HG02759 (cell line): ENCODE results near the gene ONECUT3.
"Not testable (repeated sequence)": the region's sequence is repeated elsewhere in the genome, so short reads cannot be mapped to it uniquely, and the experiment has no call there.

Experiments used
- ATAC-seq: cut with Tn5 transposase; IDR thresholded peaks from one replicate; pipeline ENCODE4 v1.9.1; 2021; ENCODE audit warnings: mild to moderate bottlenecking, moderate library complexity; ENCODE audit not compliant: unreplicated experiment

ONECUT3 gene

DNA sequence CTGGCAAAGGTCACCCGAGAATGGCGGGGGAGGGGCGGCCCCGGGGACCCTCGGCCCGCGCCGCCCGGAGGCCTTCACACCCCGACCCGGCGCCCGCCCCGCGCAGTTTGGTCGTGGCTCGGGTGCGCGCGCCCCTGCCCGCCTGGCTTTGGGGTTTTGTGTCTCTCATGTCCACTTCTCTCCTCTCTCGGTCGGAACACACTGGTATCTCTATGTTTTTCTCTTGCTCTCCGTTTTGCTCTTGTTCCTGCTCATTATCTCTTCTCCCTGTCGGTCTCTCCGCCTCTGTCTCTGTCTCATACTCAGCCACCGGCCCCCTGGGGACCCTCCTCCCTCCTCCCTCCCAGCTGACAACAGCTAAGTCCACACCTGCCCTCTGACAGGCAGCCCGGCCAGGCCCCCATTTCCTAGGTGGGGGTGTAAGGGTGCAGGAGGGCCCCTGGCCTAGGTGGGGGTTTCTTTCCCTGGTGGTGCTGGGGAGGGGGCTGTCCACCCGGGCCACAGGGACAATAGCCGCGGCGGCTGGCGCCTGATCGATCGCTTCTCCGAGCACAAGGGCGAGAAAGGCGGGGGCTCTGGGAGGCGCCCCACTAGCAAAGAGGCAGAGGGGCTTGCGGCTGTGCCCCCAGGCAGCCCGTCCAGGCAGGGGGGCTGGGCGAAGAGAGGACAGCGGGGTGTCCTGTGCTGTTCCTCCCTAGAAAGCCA is 2.3 kb downstream of the ONECUT3 start:
- ATAC-seq: no peak

- ATAC-seq: no peak
Measured at GRCh38 chr19:1756264-1756663, 3.0 kb downstream of the ONECUT3 start.

DNA sequence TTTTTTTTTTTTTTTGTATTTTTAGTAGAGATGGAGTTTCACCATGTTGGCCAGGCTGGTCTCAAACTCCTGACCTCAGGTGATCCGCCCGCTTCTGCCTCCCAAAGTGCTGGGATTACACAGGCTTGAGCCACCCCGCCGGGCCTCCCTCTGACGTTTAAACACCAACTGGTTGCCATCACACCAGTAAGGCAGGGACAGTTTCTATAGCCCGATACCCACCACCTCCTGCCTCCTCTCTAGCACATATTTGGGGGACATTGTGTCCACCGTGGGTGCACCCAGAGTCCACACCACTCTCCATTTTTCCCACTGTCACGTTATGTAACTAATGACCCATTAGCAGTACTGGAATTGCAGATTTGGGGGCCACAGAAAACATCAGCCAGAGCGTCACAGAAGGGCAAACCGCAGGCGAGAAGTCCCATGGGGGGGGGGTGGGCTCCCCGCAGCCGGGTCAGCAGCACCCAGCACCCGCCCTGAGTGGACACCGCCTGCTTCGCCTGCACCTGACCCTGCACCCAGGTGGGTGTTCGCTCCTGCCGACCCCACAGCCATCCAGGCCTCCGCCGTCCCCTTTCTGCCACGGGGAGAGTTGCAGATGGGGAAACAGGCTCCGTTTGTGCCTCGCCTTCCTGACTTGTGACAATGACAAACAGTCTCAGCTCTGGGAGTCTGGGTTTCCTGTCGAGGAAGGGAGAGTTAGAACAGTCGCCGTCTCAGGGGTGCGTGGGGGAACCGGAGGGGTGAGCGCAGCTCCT is 3.6 kb downstream of the ONECUT3 start:
- no peak for ATAC-seq

GRCh38 chr19:1757468-1758230 is 4.3 kb downstream of the ONECUT3 start:
- ATAC-seq: no peak

- no peak for ATAC-seq
Measured at GRCh38 chr19:1758231-1758577, 4.9 kb downstream of the ONECUT3 start.

- ATAC-seq: no peak
Measured at GRCh38 chr19:1758959-1759903, 5.9 kb downstream of the ONECUT3 start.

- no peak for ATAC-seq
Measured at GRCh38 chr19:1760020-1760419, 6.7 kb downstream of the ONECUT3 start.

DNA sequence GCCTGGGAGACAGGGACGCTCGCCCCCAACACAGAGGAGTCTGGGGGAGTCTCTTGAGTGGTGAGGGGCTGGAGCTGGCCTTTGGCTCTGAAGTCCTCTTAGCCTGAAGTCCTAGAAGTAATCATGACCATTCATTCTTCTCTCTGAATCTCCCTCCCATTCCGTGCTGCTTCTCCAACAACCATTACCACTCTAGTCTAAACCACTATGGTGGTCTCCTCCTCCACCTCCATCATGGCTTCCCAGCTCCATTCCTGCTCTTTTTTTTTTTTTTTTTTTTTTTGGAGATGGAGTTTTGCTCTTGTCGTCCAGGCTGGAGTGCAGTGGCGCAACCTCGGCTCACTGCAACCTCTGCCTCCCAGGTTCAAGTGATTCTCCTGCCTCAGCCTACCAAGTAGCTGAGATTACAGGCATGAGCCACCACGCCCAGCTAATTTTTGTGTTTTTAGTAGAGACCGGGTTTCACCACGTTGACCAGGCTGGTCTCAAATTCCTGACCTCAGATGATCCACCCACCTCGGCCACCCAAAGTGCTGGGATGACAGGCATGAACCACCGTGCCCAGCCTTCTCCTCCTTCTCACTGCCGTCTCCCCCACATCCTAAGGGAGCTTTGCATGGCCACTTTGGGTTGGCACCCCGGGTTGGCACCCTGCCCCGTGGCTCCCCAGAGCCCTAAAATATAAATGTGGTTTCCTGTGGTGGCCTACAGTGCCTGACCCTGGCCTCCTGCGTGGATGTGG is 7.7 kb downstream of the ONECUT3 start:
- not testable (repeated sequence) for ATAC-seq

DNA sequence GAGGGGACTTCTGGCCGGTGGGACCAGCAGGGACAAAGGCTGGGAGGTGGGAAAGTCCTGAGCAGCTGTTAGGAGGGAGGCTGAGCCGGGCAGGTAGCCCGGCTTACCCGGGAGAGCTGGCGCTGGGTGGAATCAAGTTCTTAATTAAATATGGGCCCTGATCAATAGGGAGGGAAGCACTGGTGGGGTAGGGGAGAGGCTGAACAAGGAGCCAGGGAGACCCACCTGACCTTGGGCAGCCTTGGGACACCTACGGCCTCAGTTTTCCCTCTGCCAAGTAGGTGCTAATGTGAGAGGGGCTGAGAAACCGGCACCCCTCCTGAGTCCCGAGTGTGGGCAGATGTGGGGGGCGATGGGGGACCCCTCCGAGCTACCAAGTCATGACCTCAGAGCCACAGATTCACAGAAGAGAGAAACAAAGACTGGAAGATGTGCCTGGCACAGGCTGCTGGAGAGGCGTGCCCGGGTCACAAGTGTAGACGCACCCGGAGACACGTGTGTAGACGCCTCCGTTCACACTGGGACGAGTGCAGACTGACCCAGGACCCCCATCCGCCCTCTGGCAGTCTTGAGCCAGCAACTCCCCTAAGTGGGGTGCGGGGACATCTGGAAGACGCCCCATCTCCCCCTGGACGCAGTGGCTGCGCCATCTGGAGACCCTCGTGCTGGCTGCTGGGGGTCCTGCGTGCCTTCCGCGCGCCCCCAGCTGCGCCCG is 8.4 kb downstream of the ONECUT3 start:
- no peak for ATAC-seq

DNA sequence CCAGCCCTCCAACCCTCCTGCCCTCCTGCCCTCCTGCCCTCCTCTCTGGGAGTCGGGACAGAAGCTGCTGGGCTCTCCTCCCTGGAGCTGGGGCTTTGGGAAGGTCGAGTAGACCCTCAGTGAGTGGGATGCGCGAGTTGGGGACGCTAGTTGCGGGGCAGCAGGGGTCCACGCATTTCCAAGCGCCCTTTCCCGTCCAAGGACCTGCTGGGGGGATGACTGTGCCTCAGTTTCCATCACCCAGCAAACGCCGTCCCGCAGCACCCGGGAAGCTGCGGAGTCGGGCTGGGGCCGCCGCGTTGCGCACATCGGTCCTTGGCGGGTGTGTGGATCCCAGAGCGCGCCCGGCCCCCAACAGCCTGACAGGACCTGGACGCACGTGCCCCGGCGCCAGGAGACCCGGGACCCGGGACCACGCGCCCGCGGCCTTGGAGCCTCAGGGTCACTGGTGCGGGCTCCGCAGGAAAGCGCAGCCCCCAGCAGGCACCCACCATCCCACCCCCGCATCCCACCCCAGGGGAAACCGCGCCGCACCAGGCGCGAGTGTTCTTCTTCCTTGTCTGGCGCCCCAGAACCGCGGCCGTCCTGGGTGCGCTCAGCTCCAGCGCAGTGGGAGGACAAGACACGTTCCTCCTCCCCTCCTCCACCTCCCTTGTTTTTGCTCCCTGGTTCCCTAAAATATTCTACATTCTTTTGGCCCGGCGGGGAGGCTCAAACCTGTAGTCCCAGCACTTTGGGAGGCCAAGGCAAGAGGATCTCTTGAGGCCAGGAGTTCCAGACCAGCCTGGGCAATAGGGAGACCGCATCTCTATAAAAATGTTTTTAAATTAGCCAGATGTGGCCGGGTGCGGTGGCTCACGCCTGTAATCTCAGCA is 9.2 kb downstream of the ONECUT3 start:
- ATAC-seq: no peak

DNA sequence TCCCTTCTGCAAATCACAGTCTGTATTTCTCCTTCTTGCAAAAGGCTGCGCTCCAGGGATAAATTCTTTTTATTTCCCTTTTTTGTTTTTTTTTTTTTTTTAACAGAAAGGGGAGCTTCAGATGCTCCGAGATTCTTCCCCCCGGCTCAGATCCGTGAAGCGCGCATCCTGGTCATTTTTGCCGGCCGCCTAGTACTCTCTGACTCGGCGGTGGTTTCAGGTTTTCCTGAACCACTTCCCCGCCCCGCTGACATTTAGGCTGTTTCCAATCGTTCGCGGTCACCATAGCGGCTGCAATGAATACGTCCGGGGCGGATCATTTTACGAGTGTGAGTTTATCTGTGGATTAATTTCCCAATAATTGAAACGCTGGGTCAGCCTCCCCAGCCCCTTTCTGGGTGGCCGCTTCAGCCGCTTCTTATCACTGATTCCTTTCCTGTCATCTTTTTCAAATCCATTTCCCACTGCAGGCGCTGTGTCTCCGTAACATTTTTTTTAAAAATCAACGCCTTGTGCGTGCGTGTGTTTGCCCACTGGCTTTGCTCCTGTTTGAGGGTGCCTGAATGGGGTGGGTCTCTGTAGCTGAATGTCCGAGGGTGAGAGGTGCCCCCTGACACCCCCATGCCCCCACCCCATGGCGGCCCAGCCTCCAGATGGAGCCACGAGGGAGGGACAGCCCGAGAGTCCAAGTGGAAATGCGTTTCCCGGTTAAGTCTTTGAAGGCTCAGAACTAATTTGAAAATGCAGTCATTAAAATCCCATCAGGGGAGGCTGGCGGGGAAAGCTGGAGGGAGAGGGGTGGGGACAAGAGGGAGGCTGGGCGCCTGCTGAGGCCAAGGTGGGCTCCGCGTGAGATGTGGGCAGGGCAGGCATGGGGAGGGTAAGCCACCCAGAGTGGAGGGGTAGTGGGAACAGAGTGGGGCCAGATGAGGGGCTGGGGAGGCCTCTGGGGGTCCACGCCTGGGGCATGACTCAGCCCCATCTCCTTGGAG is 10.6 kb downstream of the ONECUT3 start:
- no peak for ATAC-seq

- ATAC-seq: no peak
Measured at GRCh38 chr19:1764729-1765128, 11.4 kb downstream of the ONECUT3 start.

- no peak for ATAC-seq
Measured at GRCh38 chr19:1765232-1765903, 12.1 kb downstream of the ONECUT3 start.

GRCh38 chr19:1765904-1766799 is 12.8 kb downstream of the ONECUT3 start:
- ATAC-seq: no peak

GRCh38 chr19:1766800-1767352 is 13.6 kb downstream of the ONECUT3 start:
- no peak for ATAC-seq
